GM18909 (cell line): ENCODE results near the gene PACS2.

Experiments
- ATAC-seq: cut with Tn5 transposase; IDR thresholded peaks from one replicate; pipeline ENCODE4 v1.9.1; 2021; ENCODE audit warnings: mild to moderate bottlenecking; ENCODE audit not compliant: unreplicated experiment, poor library complexity

Gene PACS2

GRCh38 chr14:105394714-105395537, 80.4 kb downstream of the PACS2 start:
- ATAC-seq = no peak

DNA sequence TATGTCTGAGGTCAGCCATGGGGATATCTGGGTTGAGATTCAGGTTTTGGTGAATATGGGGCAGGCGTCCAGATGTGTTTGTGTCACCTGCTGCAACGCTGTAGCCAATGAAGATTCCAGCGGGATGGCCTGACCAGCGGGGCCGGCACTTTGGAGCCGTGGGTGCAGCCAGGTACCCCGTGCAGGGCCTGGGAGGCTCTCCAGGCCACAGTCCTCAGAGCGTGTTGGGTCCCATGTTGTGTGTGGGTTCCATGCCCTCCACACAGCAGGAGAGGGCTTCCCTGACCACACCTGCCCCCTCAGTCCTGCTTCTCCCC, 80.9 kb downstream of the PACS2 start:
- no peak for ATAC-seq

DNA sequence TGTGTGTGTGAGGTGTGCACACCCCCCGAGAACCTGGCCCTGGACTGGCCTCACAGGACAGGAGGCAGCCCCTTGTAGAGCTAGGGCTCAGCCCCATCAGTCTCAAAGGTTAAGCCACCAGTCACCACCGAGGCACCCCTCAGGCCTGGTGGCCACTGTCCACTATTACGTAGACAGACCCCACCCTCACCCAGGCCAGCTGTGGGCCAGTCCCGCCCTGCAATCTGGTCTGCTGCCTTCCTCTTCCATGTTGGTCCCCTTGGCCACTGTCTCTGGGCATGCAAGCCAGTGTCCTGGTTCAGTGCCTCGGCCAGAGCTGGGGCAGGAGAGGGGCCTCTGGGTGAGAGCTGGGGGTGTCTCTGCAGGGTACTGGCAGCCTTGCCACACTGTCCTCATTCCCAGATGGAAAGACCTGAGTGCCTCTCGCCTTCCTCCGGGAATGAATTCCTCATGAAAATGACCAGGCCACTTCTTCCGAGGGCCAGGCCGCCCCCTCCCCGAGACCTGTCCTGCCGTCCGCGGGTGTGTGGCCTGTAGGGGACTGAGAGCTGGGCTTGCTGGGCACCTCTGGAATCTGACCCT, 82.9 kb downstream of the PACS2 start:
- ATAC-seq = no peak

DNA sequence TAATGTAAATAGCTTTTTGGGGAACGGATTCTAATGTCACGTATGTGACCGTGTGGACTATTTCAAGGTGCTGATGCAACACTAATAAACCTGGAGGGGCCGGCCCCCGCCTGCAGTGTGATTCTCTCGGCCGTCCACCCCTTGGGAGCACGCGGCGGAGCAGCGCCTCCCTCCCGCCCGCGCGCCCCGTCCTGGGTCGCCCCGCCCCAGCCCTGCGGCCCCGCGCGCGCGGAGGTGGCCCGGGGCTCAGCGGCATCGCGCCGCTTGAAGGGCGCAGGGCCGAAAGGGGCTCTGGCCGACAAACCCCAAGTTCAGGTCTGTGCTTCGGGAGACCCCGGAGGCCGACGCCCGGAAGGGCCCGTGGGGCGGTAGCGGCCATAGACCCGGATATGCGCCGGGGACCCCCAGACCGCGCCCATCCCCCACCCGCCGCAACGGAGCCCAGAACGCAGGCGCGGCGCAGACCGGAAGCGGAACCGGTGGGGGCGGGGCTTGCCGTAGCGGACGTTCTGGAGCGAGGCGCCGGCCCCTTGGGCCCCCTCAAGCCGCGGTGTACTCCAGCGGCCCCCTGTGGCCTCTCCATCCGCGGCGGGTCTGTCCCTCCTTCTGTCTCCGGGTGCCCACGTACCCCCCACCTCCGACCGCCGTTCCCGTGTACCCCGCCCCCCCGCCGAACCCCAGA, 83.6 kb downstream of the PACS2 start, which contains the start of gene TEX22:
Gene TEX22, plus strand, starts transcription at position 495 of the 682 bp plus-strand sequence. CDS start 803 bp downstream, outside the sequence.
- peak; percentile 73 for ATAC-seq

DNA sequence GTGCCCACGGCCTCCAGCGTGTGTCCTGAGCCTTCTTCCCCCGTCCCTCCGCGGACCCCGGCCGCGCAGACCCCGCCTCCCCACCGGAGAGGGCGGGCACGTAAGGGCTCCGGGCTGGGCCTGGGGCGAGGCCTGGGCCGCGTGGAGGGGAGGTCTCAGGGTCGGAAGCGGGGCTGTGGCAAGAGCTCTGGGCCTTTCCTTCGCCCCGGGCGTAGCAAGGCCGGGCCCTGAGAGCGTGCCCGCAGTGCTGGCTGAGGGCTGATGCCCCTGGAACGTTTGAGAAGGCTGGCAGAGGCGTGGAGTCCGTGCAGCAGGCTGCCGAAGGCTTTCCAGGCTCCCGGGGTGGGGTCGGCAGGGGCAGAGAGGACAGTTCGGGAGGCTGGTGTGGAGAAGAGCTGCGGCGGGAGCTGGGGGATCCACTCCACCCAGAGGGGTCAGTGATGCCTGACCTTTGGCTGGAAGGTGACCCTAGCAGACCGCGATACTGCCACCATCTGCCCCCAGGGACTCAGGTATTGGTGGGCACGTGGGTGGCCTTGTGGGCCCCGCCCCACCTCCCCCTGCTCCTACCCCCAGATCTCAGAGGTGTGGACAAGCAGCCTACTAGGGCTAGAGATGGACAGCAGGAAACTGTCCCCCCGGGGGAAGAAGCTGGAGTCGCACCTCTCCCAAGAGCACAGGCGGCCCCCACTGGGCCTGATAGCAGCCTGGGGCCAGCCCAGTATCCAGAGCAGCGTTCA, 84.3 kb downstream of the PACS2 start:
- peak; percentile 28 for ATAC-seq

GRCh38 chr14:105399466-105399775, 84.9 kb downstream of the PACS2 start:
- no peak for ATAC-seq

- no peak for ATAC-seq
These were observed 85.5 kb downstream of the PACS2 start for GRCh38 chr14:105400016-105400415.

- no peak for ATAC-seq
These were observed 87.2 kb downstream of the PACS2 start for GRCh38 chr14:105401699-105402098.

DNA sequence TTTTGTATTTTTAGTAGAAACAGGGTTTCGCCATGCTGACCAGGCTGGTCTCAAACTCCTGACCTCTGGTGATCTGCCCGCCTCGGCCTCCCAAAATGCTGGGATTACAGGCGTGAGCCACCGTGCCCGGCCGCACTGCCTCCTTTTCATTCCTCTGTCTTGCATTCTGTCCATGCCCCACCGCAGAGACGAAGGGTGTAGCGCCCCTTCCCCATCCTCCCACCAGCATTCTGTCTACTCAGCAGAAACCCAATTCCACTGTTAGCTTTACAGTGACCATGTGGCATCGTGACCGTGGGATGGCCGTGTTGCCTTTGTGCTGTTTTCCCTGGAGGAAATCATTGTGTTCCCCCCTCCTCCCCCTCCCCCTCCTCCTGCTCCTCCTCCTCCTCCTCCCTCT, 94.0 kb downstream of the PACS2 start:
- ATAC-seq = no peak

DNA sequence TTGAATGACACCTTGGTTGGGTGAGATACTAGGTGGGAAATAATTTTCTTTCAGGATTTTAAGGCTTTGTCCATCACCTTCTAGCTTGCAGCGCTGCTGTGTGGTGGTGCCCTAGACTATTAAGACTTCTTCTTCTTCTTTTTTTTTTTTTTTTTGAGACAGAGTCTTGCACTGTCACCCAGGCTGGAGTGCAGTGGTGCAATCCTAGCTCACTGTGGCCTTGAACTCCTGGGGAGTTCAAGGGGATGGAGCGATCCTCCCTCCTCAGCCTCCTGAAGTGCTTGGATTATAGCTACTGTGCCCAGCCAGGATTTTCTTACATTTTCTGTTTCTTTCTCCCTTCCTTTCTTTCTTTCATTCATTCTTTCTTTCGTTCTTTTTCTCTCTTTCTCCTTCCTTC, 94.8 kb downstream of the PACS2 start:
- ATAC-seq = no peak

DNA sequence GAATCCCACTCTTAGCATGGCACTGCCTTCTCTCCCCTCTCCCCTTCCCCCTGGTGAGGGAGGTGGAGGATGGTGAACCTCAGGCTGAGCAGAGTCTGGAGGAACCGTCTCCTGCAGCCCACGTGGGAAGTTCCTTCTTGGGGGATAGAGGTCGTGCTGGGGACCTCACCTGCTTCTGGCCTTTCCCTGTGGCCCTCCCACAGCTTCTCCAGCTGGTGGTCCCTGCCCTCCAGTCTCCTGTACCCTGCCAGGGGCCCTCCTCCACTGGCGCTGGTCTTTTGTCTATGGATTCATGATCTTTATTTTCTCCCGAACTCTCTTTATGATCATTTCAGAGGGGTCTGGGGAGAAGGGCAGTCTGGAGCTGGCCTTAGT, 96.1 kb downstream of the PACS2 start:
- no peak for ATAC-seq

GRCh38 chr14:105411017-105411941, 96.7 kb downstream of the PACS2 start:
- ATAC-seq = no peak

GRCh38 chr14:105411985-105412770, 97.6 kb downstream of the PACS2 start:
- no peak for ATAC-seq

DNA sequence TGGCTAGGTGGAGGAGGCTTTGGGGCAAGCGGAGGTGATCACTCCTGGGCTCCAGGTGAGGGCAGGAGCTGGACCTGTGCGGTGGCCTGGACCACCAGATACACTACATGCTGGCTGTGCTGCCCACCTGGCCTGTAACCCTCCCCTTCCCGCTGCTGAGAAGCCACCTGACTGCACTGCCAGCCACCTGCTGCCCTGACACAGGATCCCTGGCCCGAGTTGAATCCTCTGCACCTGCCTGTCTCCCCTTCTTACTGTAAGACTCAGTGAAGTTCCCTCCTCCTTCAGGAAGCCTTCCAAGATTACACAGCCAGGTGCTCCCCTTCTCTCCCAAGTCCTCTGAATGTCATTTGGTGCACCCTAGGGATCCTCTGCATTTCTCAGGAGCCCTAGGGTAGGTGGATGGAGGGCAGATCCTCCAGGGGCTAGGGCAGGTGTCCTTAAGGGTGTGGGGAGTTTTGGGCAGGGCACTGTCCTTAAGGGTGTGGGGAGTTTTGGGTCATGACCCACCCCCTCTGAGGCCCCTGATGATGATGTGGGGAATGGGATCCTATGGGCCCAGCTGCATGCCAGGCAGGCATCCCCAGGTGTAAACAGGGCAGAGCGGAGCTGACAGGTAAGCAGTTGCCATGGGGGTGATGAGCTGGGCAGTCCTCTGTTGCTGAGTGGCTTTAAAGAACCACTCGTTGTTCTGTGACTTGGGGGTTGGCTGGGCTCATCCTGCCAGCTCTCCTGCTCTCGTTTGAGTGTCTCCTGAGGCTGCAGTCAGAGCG, 98.4 kb downstream of the PACS2 start:
- ATAC-seq = no peak

DNA sequence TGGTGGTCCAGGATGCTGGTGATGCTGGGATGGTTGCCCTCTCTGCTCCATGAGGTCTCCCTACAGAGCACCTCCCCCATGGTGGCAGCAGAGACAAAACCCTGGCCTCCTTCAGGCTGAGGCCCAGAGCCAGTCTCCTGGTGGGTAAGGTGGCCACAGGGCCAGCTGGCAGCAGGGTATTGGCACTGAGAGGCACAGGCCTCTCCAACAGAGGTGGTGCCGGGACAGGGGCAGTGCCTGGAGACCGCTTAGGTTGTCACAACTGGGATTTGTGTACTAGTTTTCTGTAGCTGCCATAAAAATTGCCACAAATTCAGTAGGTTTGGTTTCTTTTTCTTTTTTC, 99.0 kb downstream of the PACS2 start:
- ATAC-seq = no peak

DNA sequence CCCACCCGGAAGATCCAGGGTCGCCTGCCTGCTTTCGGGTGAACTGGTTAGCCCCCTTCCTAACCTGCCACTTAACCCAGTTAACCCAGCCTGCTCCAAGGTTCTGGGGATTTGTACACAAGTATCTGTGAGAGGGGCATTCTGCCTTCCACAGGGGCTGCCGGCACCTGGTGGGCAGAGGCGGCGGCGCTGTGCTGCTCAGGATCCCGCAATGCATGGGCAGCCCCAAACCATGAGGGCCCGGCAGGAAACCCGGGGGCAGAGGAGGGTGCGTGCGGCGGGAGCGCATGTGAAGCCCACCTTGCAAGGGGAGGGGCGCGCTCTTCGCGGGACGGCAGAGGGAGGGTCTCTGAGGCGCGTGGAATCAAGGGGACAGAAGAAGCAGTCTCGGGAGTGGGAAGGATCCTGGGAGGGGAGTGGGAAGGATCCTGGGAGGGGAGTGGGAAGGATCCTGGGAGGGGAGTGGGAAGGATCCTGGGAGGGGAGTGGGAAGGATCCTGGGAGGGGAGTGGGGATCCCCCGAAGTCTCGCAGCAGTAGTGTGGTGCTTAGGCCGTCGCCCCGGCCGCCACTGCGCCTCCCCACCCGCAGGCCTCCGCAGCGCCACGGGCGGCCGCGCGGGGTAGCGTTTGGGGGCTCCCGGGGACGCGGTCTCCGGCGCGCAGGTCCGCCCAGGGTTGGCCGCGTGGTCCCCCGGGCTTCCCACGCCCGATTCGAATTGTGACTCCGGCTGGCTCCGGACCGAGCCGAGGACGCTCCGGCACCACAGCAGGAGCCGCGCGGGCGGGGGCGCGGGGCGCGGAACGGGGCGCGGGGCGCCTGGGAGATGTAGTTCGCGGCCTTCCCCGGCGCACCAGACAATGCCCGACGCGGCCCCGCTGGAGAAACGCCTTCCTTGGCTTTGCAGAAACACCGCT, 100.2 kb downstream of the PACS2 start:
- peak; percentile 68 for ATAC-seq
